ENCODE measurements around the gene PPM1L. TPM values are rescaled to one million over a fixed set of nuclear protein-coding genes. Genes with fewer than 3 reads are reported as not detected.

The PPM1L gene
- total and polyA plus RNA-seq, 7 donors, result 6.2 to 76.1 (median 66.0) TPM

GRCh38 chr3:160921020-160921635 is 165.1 kb downstream of the PPM1L start:
- peak; percentile 71 for TF ChIP-seq CTCF (IDR thresholded peaks at IDR 0.05)
- H3K4me1 ChIP-seq, result peaks cover 29% of the 10 kb centered on the region
- ATAC-seq, result peak in 3 of 4 donors; percentile 65 to 76 (median 75)
- peak in 1 of 2 donors; percentile 14 for DNase-seq
- WGBS, 3 donors, result 49 to 57% (median 54%) methylated on average over 4 of the region's 4 CpGs
- no peaks in the 10 kb centered on the region for H3K9me3 ChIP-seq
- no peaks in the 10 kb centered on the region for H3K36me3 ChIP-seq (ENCODE audit: insufficient read depth in 1 of 2, low read depth in 1 of 2)
- no peak overlapping the region for H3K4me3 ChIP-seq
- intact Hi-C loops (cut with DNase I), result loop anchor here in 1 of 2 donors (10.0 kb wide), 1 partner anchor 46 kb away; no protein-coding TSS in a partner anchor
- H3K27me3 ChIP-seq (ENCODE audit: insufficient read depth in 3 of 3, low read length in 2 of 3), result no peaks in the 10 kb centered on the region
- no peak overlapping the region for H3K27ac ChIP-seq

- no peaks in the 10 kb centered on the region for H3K9me3 ChIP-seq
- no peak for TF ChIP-seq CTCF (IDR thresholded peaks at IDR 0.05)
- no peak overlapping the region for H3K27ac ChIP-seq
- ATAC-seq (no peak), DNase-seq (no peak)
- 85 to 90% (median 86%) methylated on average over 1 of the region's 1 CpG for WGBS, 3 donors
- peaks cover 32% of the 10 kb centered on the region for H3K4me1 ChIP-seq
- H3K27me3 ChIP-seq (ENCODE audit: insufficient read depth in 3 of 3, low read length in 2 of 3), result no peaks in the 10 kb centered on the region
- H3K4me3 ChIP-seq, result no peak overlapping the region
- no peaks in the 10 kb centered on the region for H3K36me3 ChIP-seq (ENCODE audit: insufficient read depth in 1 of 2, low read depth in 1 of 2)
- intact Hi-C loops (cut with DNase I), result loop anchor here (5.0 to 10.0 kb wide), 3 partner anchors 32 to 167 kb away; partner anchors contain the start of gene PPM1L (in 1 of the 2)
Measured at GRCh38 chr3:160924776-160925175, 168.7 kb downstream of the PPM1L start.

GRCh38 chr3:160927620-160928019 is 171.6 kb downstream of the PPM1L start:
- WGBS, 3 donors, result 78 to 88% (median 85%) methylated on average over 10 of the region's 10 CpGs
- intact Hi-C loops (cut with DNase I), result loop anchor here (5.0 to 10.0 kb wide), 3 partner anchors 35 to 170 kb away; partner anchors contain the start of gene PPM1L (in 1 of the 2)
- TF ChIP-seq CTCF (IDR thresholded peaks at IDR 0.05), result no peak

GRCh38 chr3:160928183-160928726 is 172.2 kb downstream of the PPM1L start:
- no peaks in the 10 kb centered on the region for H3K36me3 ChIP-seq (ENCODE audit: insufficient read depth in 1 of 2, low read depth in 1 of 2)
- H3K4me1 ChIP-seq, result peaks cover 32% of the 10 kb centered on the region
- peak; percentile 22 for TF ChIP-seq CTCF (IDR thresholded peaks at IDR 0.05)
- H3K4me3 ChIP-seq, result no peak overlapping the region
- DNase-seq (no peak), ATAC-seq (peak; percentile 49 to 72 (median 68))
- 82 to 84% (median 82%) methylated on average over 5 of the region's 5 CpGs for WGBS, 3 donors
- no peaks in the 10 kb centered on the region for H3K27me3 ChIP-seq (ENCODE audit: insufficient read depth in 3 of 3, low read length in 2 of 3)
- no peaks in the 10 kb centered on the region for H3K9me3 ChIP-seq
- H3K27ac ChIP-seq, result no peak overlapping the region
- intact Hi-C loops (cut with DNase I), result loop anchor here (5.0 to 10.0 kb wide), 3 partner anchors 36 to 171 kb away; partner anchors contain the start of gene PPM1L (in 1 of the 2)

More at GRCh38 chr3:160927620-160928019, 171.6 kb downstream of the PPM1L start:
- no peak for ATAC-seq
- Histone ChIP-seq H3K27me3 (ENCODE audit: insufficient read depth in 3 of 3, low read length in 2 of 3) (no peaks in the 10 kb centered on the region), H3K27ac (no peak overlapping the region), H3K36me3 (ENCODE audit: insufficient read depth in 1 of 2, low read depth in 1 of 2) (no peaks in the 10 kb centered on the region), H3K9me3 (no peaks in the 10 kb centered on the region), H3K4me3 (no peak overlapping the region), H3K4me1 (peaks cover 32% of the 10 kb centered on the region)
- DNase-seq, result no peak

Measured in psoas muscle (tissue), 8 donors.